ENCODE data around the gene PTPRN2. TPM values are rescaled to one million over a fixed set of nuclear protein-coding genes. Genes with fewer than 3 reads are reported as not detected.

PTPRN2 gene
- total RNA-seq, 1 experiment from 2014 or later, result 0.11 TPM

DNA sequence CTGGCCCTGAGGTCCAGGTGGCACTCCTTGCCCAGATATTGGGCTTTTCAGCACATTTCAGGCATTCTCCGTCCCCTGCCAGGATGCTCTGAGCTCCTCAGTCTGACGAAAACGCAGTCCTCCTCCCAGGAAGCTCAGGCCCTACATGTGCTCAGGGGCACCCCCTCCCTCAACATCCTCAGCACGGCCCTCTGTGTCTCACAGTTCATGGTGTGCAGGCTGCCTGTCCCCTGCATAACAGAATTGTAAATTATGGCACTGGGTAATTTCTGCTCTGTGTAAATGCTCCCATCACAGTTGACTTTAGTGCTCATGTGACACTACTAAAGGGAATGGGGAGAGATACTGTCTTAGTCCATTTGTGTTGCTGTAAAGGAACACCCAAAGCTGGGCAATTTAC is 687.1 kb downstream of the PTPRN2 start:
- H3K27ac ChIP-seq (ENCODE audit: low read depth, low read length, poor library complexity, severe bottlenecking), result no peak overlapping the region
- CTCF ChIA-PET, result no interaction called here
- H3K27me3 ChIP-seq (replicated peaks; ENCODE audit: insufficient read depth, low read depth, low read length, poor library complexity), result peaks cover 13% of the 10 kb centered on the region
- no TSS peak for BruUV-seq (replicated peaks)
- POLR2A ChIA-PET (ENCODE audit: low non-redundant PET), result no interaction called here
- no peaks in the 10 kb centered on the region for H3K9me3 ChIP-seq (ENCODE audit: low read depth, low read length, poor library complexity, severe bottlenecking)
- H3K4me1 ChIP-seq (ENCODE audit: insufficient read depth, low read length, poor library complexity, severe bottlenecking), result no peaks in the 10 kb centered on the region
- no peaks in the 10 kb centered on the region for H3K36me3 ChIP-seq (ENCODE audit: insufficient read depth, low read length, poor library complexity, severe bottlenecking)
- intact Hi-C loops (cut with micrococcal nuclease; ENCODE audit: unreplicated experiment), result no loop called here
- DNase-seq (ENCODE audit: low spot score), result no peak
- TF ChIP-seq EZH2 (IDR thresholded peaks at IDR 0.05; ENCODE audit: borderline replicate concordance, low read depth, low read length, poor library complexity, severe bottlenecking), result no peak
- TF ChIP-seq, protein P1, sequence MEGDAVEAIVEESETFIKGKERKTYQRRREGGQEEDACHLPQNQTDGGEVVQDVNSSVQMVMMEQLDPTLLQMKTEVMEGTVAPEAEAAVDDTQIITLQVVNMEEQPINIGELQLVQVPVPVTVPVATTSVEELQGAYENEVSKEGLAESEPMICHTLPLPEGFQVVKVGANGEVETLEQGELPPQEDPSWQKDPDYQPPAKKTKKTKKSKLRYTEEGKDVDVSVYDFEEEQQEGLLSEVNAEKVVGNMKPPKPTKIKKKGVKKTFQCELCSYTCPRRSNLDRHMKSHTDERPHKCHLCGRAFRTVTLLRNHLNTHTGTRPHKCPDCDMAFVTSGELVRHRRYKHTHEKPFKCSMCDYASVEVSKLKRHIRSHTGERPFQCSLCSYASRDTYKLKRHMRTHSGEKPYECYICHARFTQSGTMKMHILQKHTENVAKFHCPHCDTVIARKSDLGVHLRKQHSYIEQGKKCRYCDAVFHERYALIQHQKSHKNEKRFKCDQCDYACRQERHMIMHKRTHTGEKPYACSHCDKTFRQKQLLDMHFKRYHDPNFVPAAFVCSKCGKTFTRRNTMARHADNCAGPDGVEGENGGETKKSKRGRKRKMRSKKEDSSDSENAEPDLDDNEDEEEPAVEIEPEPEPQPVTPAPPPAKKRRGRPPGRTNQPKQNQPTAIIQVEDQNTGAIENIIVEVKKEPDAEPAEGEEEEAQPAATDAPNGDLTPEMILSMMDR (conservative IDR thresholded peaks at IDR 0.05; ENCODE audit: low read depth, low read length), result no peak
- H3K4me3 ChIP-seq (ENCODE audit: low read depth, low read length, poor library complexity, severe bottlenecking), result no peak overlapping the region

DNA sequence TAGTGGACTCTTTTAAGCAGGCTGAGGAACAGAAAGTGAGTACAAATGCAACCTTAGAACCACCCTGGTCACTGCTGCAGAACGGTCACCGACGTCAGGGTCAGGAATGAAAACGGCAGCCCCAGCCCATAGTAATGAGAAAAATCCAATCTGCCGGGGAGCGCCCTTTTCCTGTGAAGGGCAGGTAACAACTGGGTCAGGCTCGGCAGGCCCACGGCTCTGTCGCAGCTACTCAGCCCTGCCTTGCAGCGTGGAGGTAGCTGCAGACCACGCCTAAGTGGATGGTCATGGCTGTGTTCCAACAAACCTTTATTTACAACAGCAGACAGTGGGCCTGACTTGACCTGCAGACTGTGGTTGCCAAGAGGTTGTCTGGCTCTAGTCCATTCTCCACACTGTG is 687.6 kb downstream of the PTPRN2 start:
- no TSS peak for BruUV-seq (replicated peaks)
- no peak for DNase-seq (ENCODE audit: low spot score)
- H3K27ac ChIP-seq (ENCODE audit: low read depth, low read length, poor library complexity, severe bottlenecking), result no peak overlapping the region
- no peaks in the 10 kb centered on the region for H3K9me3 ChIP-seq (ENCODE audit: low read depth, low read length, poor library complexity, severe bottlenecking)
- H3K4me3 ChIP-seq (ENCODE audit: low read depth, low read length, poor library complexity, severe bottlenecking), result no peak overlapping the region
- ChIA-PET POLR2A (ENCODE audit: low non-redundant PET) (interaction anchor here (0.5 kb wide), 1 partner anchor 737 kb away, joined by 6 read pairs; no protein-coding TSS in a partner anchor), CTCF (no interaction called here)
- intact Hi-C loops (cut with micrococcal nuclease; ENCODE audit: unreplicated experiment), result no loop called here
- no peak for TF ChIP-seq EZH2 (IDR thresholded peaks at IDR 0.05; ENCODE audit: borderline replicate concordance, low read depth, low read length, poor library complexity, severe bottlenecking)
- TF ChIP-seq, protein P1 (conservative IDR thresholded peaks at IDR 0.05; ENCODE audit: low read depth, low read length), result no peak
- no peaks in the 10 kb centered on the region for H3K4me1 ChIP-seq (ENCODE audit: insufficient read depth, low read length, poor library complexity, severe bottlenecking)
- H3K27me3 ChIP-seq (replicated peaks; ENCODE audit: insufficient read depth, low read depth, low read length, poor library complexity), result peaks cover 8% of the 10 kb centered on the region
- H3K36me3 ChIP-seq (ENCODE audit: insufficient read depth, low read length, poor library complexity, severe bottlenecking), result no peaks in the 10 kb centered on the region

DNA sequence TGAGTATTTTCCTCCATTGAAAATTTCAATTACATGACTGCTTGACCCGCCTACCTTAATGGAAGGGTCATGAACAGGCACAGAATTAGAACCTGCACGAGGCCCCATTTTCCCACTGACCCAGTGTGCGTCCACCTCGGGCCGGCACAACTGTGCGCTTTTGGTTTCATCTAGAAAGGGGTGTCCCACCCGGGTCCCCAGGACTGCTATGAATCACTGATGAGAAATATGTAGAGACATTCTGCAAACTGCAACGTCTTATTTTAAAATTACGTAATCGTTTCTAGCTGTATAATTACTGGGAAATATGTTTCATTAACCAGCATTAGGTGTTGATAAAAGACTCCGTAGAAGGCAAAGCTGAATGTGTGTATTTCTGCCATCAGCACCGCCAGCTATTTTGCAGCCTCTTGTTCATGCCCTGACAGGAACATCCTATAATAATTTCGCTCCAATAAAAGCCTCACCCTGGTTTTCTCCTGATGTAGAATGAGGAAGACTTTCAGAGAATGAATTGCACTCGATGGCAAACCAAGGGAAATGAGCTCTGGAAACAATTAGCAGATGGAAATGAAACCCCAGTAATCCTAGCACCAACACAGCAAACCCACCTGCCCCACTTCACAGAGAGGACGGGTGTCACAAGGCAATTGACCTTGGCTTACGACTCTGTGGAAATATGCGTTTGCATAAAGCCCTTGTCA is 688.7 kb downstream of the PTPRN2 start:
- intact Hi-C loops (cut with micrococcal nuclease; ENCODE audit: unreplicated experiment), result no loop called here
- TF ChIP-seq, protein P1 (conservative IDR thresholded peaks at IDR 0.05; ENCODE audit: low read depth, low read length), result no peak
- TF ChIP-seq EZH2 (IDR thresholded peaks at IDR 0.05; ENCODE audit: borderline replicate concordance, low read depth, low read length, poor library complexity, severe bottlenecking), result no peak
- CTCF ChIA-PET, result no interaction called here
- no peaks in the 10 kb centered on the region for H3K9me3 ChIP-seq (ENCODE audit: low read depth, low read length, poor library complexity, severe bottlenecking)
- H3K27ac ChIP-seq (ENCODE audit: low read depth, low read length, poor library complexity, severe bottlenecking), result no peak overlapping the region
- DNase-seq (ENCODE audit: low spot score), result no peak
- no peak overlapping the region for H3K4me3 ChIP-seq (ENCODE audit: low read depth, low read length, poor library complexity, severe bottlenecking)
- H3K4me1 ChIP-seq (ENCODE audit: insufficient read depth, low read length, poor library complexity, severe bottlenecking), result no peaks in the 10 kb centered on the region
- BruUV-seq (replicated peaks), result no TSS peak
- no peaks in the 10 kb centered on the region for H3K36me3 ChIP-seq (ENCODE audit: insufficient read depth, low read length, poor library complexity, severe bottlenecking)
- POLR2A ChIA-PET (ENCODE audit: low non-redundant PET), result no interaction called here
- no peaks in the 10 kb centered on the region for H3K27me3 ChIP-seq (replicated peaks; ENCODE audit: insufficient read depth, low read depth, low read length, poor library complexity)

Data from A673 (cell line).